Mucosa of descending colon (tissue), 3 donors: ENCODE data around the gene OPN4. TPM values are rescaled to one million over a fixed set of nuclear protein-coding genes. Genes with fewer than 3 reads are reported as not detected.
A peak's percentile ranks its signal among the peaks of the same experiment; 100 is the strongest.

ENCODE experiments used
- ATAC-seq: fragments of 200-7000 bp; cut with Tn5 transposase; one replicate; pipeline ENCODE4 v1.9.1; 2020; ENCODE audit warnings: mild to moderate bottlenecking, moderate library complexity
- DNase-seq, 3 donors: peaks; one replicate each; pipeline ENCODE4 v3.0.0-alpha.2; 2020
- H3K36me3 ChIP-seq: fragments of 200-600 bp; one replicate; pipeline ENCODE4 v1.8.0; 2021; ENCODE audit warnings: low read depth, mild to moderate bottlenecking
- H3K4me1 ChIP-seq: fragments of 200-600 bp; one replicate; pipeline ENCODE4 v1.8.0; 2021; ENCODE audit warnings: low read depth, mild to moderate bottlenecking
- H3K4me3 ChIP-seq: fragments of 200-600 bp; one replicate; pipeline ENCODE4 v1.8.0; 2021; ENCODE audit warnings: mild to moderate bottlenecking
- H3K9me3 ChIP-seq: fragments of 200-600 bp; one replicate; pipeline ENCODE4 v1.8.0; 2021; ENCODE audit warnings: mild to moderate bottlenecking
- CTCF ChIP-seq: fragments of 200-600 bp; IDR thresholded peaks from one replicate; pipeline ENCODE4 v1.8.0; 2022; ENCODE audit warnings: antibody characterized with exemption, mild to moderate bottlenecking
- intact Hi-C, 2 donors: fragments of 100-400 bp; cut with DNase I in 1 of 2; cut with micrococcal nuclease in 1 of 2; formaldehyde crosslinking; loops; one replicate each; pipeline versions ENCODE4 v1.11.0 to v1.11.1; 2022; cut with DNase I, micrococcal nuclease
- total RNA-seq, 3 donors: library from RNA; stranded (reverse); fragmentation: NEBNext Ultra II Directional in 2 of 3; extraction: Animal tissue kit (Norgen Biotek cat#: 25700) in 2 of 3; gene quantifications; one replicate each; pipeline versions ENCODE4 v1.2.1 to v1.2.4, GENCODE V29; 2021 to 2023
- donor health status: DM: no; HTN: no; CAD: no; lungs with moderate emphysema.
- donor health status: DM: no; HTN: no; CAD: no.
- donor health status: DM: no; HTN: yes; CAD: no.

Gene OPN4
- total RNA-seq, 3 donors from 2014 or later = 0.20 TPM; not detected in 2

GRCh38 chr10:86692664-86693063 lies 38.3 kb downstream of the OPN4 start:
- DNase-seq (no peak), ATAC-seq (no peak)
- no peak overlapping the region for H3K4me3 ChIP-seq
- no peaks in the 10 kb centered on the region for H3K36me3 ChIP-seq
- TF ChIP-seq CTCF = no peak
- H3K9me3 ChIP-seq = no peaks in the 10 kb centered on the region
- intact Hi-C loops = no loop called here
- no peaks in the 10 kb centered on the region for H3K4me1 ChIP-seq

GRCh38 chr10:86693275-86693674 lies 38.9 kb downstream of the OPN4 start:
- H3K4me3 ChIP-seq = no peak overlapping the region
- intact Hi-C loops = no loop called here
- H3K9me3 ChIP-seq = no peaks in the 10 kb centered on the region
- no peak for TF ChIP-seq CTCF
- no peaks in the 10 kb centered on the region for H3K36me3 ChIP-seq
- ATAC-seq (no peak), DNase-seq (no peak)
- H3K4me1 ChIP-seq = no peaks in the 10 kb centered on the region

GRCh38 chr10:86693721-86694369 lies 39.5 kb downstream of the OPN4 start:
- peak; percentile 26 for TF ChIP-seq CTCF
- H3K4me1 ChIP-seq = no peaks in the 10 kb centered on the region

GRCh38 chr10:86698207-86698940 lies 44.0 kb downstream of the OPN4 start:
- TF ChIP-seq CTCF = no peak
- intact Hi-C loops = no loop called here
- no peak overlapping the region for H3K4me3 ChIP-seq
- no peaks in the 10 kb centered on the region for H3K36me3 ChIP-seq
- no peaks in the 10 kb centered on the region for H3K4me1 ChIP-seq
- no peaks in the 10 kb centered on the region for H3K9me3 ChIP-seq
- ATAC-seq (peak; percentile 14), DNase-seq (no peak)

More at GRCh38 chr10:86693721-86694369, 39.5 kb downstream of the OPN4 start:
- DNase-seq (peak in 1 of 3 donors; percentile 61), ATAC-seq (peak; percentile 48)
- no peak overlapping the region for H3K4me3 ChIP-seq
- no peaks in the 10 kb centered on the region for H3K36me3 ChIP-seq
- H3K9me3 ChIP-seq = no peaks in the 10 kb centered on the region
- intact Hi-C loops = no loop called here

GRCh38 chr10:86699125-86699524 lies 44.8 kb downstream of the OPN4 start:
- DNase-seq = no peak
- no peaks in the 10 kb centered on the region for H3K4me1 ChIP-seq
- no peak overlapping the region for H3K4me3 ChIP-seq
- ATAC-seq = no peak
- TF ChIP-seq CTCF = no peak
- intact Hi-C loops = no loop called here
- no peaks in the 10 kb centered on the region for H3K36me3 ChIP-seq
- H3K9me3 ChIP-seq = no peaks in the 10 kb centered on the region
